HepG2 (cell line): Measurements from ENCODE around the gene BBS5. TPM values are rescaled to one million over a fixed set of nuclear protein-coding genes. Genes with fewer than 3 reads are reported as not detected.

ENCODE experiments used
- ATAC-seq: fragments of 200-7000 bp; cut with Tn5 transposase; 3 replicates; pipeline ENCODE4 v1.9.1; 2020; ENCODE audit warnings: mild to moderate bottlenecking, moderate library complexity
- BruUV-seq: library from RNA; stranded (reverse); fragments of 400-500 nt; replicated peaks from 2 replicates; lab custom pipeline; 2021; lab: Mats Ljungman, UMichigan
- CTCF ChIA-PET: fragments of 300-600 bp; formaldehyde crosslinking; extraction: SDS; loops from one replicate; lab custom pipeline; 2021; ENCODE audit warnings: low total read pairs, inconsistent platforms, low intra/inter-chr PET ratio; lab: Yijun Ruan, JAX
- POLR2A ChIA-PET: fragments of 350-600 bp; sonication (Branson Sonifier 250); formaldehyde crosslinking; loops from one replicate; lab custom pipeline; 2020; ENCODE audit warnings: antibody characterized with exemption, inconsistent platforms; lab: Yijun Ruan, JAX
- DNase-seq: peaks from one replicate; pipeline ENCODE4 v3.0.0-alpha.2; 2015; ENCODE audit warnings: low spot score
- FAIRE-seq: peaks from 3 replicates; lab custom pipeline; 2011; peaks lifted over from hg19 to GRCh38; lab: Jason Lieb, UNC
- H2AFZ ChIP-seq: one replicate; pipeline ENCODE4 v1.6.1; 2011; ENCODE audit warnings: low read length, inconsistent platforms
- H3K27ac ChIP-seq: fragments of 300-600 bp; 3 replicates; pipeline ENCODE4 v1.8.0; 2011; ENCODE audit warnings: mixed run types, mild to moderate bottlenecking, mixed read lengths, low read length, inconsistent platforms; ENCODE audit not compliant: insufficient read depth; ENCODE audit errors: extremely low read length
- H3K27me3 ChIP-seq, 2 experiments: fragments of 200-600 bp in 1 of 2; 2 replicates in 1 of 2; 3 replicates in 1 of 2; pipeline versions ENCODE4 v1.6.0 to v1.8.0; 2011; ENCODE audit warnings: low read length in 2 of 2, mild to moderate bottlenecking in 2 of 2, moderate library complexity in 2 of 2, inconsistent platforms in 1 of 2; ENCODE audit not compliant: insufficient read depth in 2 of 2, control insufficient read depth in 1 of 2
- H3K36me3 ChIP-seq, 2 experiments: fragments of 200-600 bp in 1 of 2; replicated peaks in 1 of 2; 2 replicates in 1 of 2; 3 replicates in 1 of 2; pipeline versions ENCODE4 v1.5.1 to v1.8.0; 2011; ENCODE audit warnings: low read length in 2 of 2, inconsistent platforms in 1 of 2; ENCODE audit not compliant: insufficient read depth in 2 of 2, control insufficient read depth in 1 of 2
- H3K4me1 ChIP-seq: 2 replicates; pipeline ENCODE4 v1.5.1; 2012; ENCODE audit warnings: low read length, inconsistent platforms; ENCODE audit not compliant: insufficient read depth
- H3K4me2 ChIP-seq: 2 replicates; pipeline ENCODE4 v1.6.0; 2011; ENCODE audit warnings: low read depth, low read length, inconsistent platforms
- H3K4me3 ChIP-seq, 3 experiments: fragments of 200-600 bp in 1 of 3; sonication (generic), shearing (Covaris generic) in 1 of 3; replicated peaks in 1 of 3; 2 replicates each; pipeline ENCODE4 v1.5.1; 2011 to 2016; ENCODE audit warnings: low read length in 3 of 3, inconsistent platforms in 2 of 3, low read depth in 2 of 3, mild to moderate bottlenecking in 2 of 3, control low read depth in 1 of 3, mixed read lengths in 1 of 3; ENCODE audit not compliant: insufficient read depth in 1 of 3
- H3K79me2 ChIP-seq: one replicate; pipeline ENCODE4 v1.6.1; 2011; ENCODE audit warnings: low read length, inconsistent platforms; ENCODE audit not compliant: insufficient read depth
- H3K9ac ChIP-seq: 2 replicates; pipeline ENCODE4 v1.6.0; 2011; ENCODE audit warnings: mild to moderate bottlenecking, low read depth, low read length, inconsistent platforms; ENCODE audit not compliant: insufficient read depth
- H3K9me3 ChIP-seq: 2 replicates; pipeline ENCODE4 v1.5.1; 2012; ENCODE audit warnings: mild to moderate bottlenecking, low read length
- H4K20me1 ChIP-seq: 2 replicates; pipeline ENCODE4 v1.6.0; 2011; ENCODE audit warnings: inconsistent platforms, mild to moderate bottlenecking, low read length, moderate library complexity; ENCODE audit not compliant: insufficient read depth
- AKNA ChIP-seq: sonication (generic); formaldehyde crosslinking; IDR thresholded peaks from 2 replicates; pipeline ENCODE4 v1.4.0; 2020; ENCODE audit warnings: missing genetic modification reagents, borderline replicate concordance
- CBX1 ChIP-seq: IDR thresholded peaks from one replicate; pipeline ENCODE4 v1.6.1; 2016; ENCODE audit warnings: antibody characterized with exemption, low read depth
- GTF2F1 ChIP-seq: fragments of 150-350 bp; IDR thresholded peaks from 2 replicates; pipeline ENCODE4 v1.6.1; 2014; ENCODE audit warnings: low read length
- PAF1 ChIP-seq: IDR thresholded peaks from 2 replicates; pipeline ENCODE4 v1.6.1; 2016; ENCODE audit warnings: missing genetic modification reagents, missing compliant biosample characterization
- RFX1 ChIP-seq: fragments of 450-650 bp; IDR thresholded peaks from 2 replicates; pipeline ENCODE4 v1.6.1; 2017
- RXRB ChIP-seq: IDR thresholded peaks from 2 replicates; pipeline ENCODE4 v1.6.1; 2016; ENCODE audit warnings: borderline replicate concordance, missing genetic modification reagents, missing compliant biosample characterization
- SMAD9 ChIP-seq: sonication (generic); formaldehyde crosslinking; IDR thresholded peaks from 2 replicates; pipeline ENCODE4 v1.5.1; 2020; ENCODE audit warnings: mild to moderate bottlenecking, missing genetic modification reagents
- STAG1 ChIP-seq: sonication (generic); formaldehyde crosslinking; IDR thresholded peaks from 2 replicates; pipeline ENCODE4 v1.4.0; 2020; ENCODE audit warnings: missing genetic modification reagents
- TBX2 ChIP-seq: sonication (generic); formaldehyde crosslinking; IDR thresholded peaks from 2 replicates; pipeline ENCODE4 v1.5.0; 2020; ENCODE audit warnings: missing genetic modification reagents, mild to moderate bottlenecking, borderline replicate concordance
- ZFAT ChIP-seq: sonication (generic); formaldehyde crosslinking; conservative IDR thresholded peaks from 2 replicates; pipeline ENCODE4 v1.8.1; 2023; ENCODE audit warnings: missing genetic modification reagents, inconsistent platforms
- ZFP36 ChIP-seq: fragments of 150-350 bp; IDR thresholded peaks from 2 replicates; pipeline ENCODE4 v1.6.1; 2018; ENCODE audit warnings: borderline replicate concordance, low read length, low read depth; ENCODE audit not compliant: partially characterized antibody
- ZNF207 ChIP-seq: fragments of 450-650 bp; IDR thresholded peaks from 2 replicates; pipeline ENCODE4 v1.6.1; 2016; ENCODE audit warnings: antibody characterized with exemption, borderline replicate concordance
- ZUFSP ChIP-seq: sonication (generic); formaldehyde crosslinking; IDR thresholded peaks from 2 replicates; pipeline ENCODE4 v1.9.0; 2021; ENCODE audit warnings: missing genetic modification reagents, mild to moderate bottlenecking, borderline replicate concordance
- WGBS: methylation state at CpG from one replicate; pipeline ENCODE4 v1.1.6; 2017; ENCODE audit warnings: low lambda C conversion rate; 5-methylcytosine and 5-hydroxymethylcytosine counted together
- in situ Hi-C: cut with HindIII; loops from 2 replicates; pipeline ENCODE4 v1.10.0; 2017; ENCODE audit warnings: low pct_unique_long_range_greater_than_20kb; ENCODE audit not compliant: extremely low pct_ligation_motif_present
- intact Hi-C: fragments of 100-400 bp; cut with micrococcal nuclease; formaldehyde crosslinking; loops from one replicate; pipeline ENCODE4 v1.10.0; 2022; ENCODE audit not compliant: unreplicated experiment
- polyA plus RNA-seq, 8 experiments: library from polyadenylated mRNA; depleted of rRNA in 3 of 8; stranded (reverse) in 7 of 8; unstranded in 1 of 8; fragments of >200 nt; fragmentation: Illumina TruSeq in 4 of 8; extraction: Trizol in 4 of 8; gene quantifications; 2 replicates each; pipeline versions ENCODE4 v1.2.1 to v1.2.3, GENCODE V29; 2011 to 2016; ENCODE audit warnings: low read depth in 4 of 8, missing spikeins in 1 of 8, mixed read lengths in 1 of 8; ENCODE audit not compliant: insufficient read depth in 1 of 8
- total RNA-seq, 5 experiments: library from RNA; depleted of rRNA; stranded (reverse); fragments of >200 nt; fragmentation: Illumina TruSeq; extraction: Trizol; gene quantifications; 2 replicates each; pipeline ENCODE4 v1.2.3, GENCODE V29; 2016; ENCODE audit warnings: low read depth in 1 of 5

BBS5 gene
- total and polyA plus RNA-seq, 2 of the 13 experiments (the other 11 are each of a cell fraction or from before 2014, with no cell fraction given): 1.8 to 4.5 TPM

GRCh38 chr2:169525434-169525833, 46.1 kb downstream of the BBS5 start:
- intact Hi-C loops (no loop called here), in situ Hi-C loops (loop anchor here (10.0 kb wide), 1 partner anchor 149 kb away; no protein-coding TSS in a partner anchor)
- DNase-seq (no peak), FAIRE-seq (no peak), ATAC-seq (no peak)
- peaks cover 0 to 11% of the 10 kb centered on the region in 2 experiments; a peak in 1 of 5 replicates for H3K36me3 ChIP-seq
- BruUV-seq: TSS peak; percentile 39
- H3K27me3 ChIP-seq: no peaks in the 10 kb centered on the region
- H3K79me2 ChIP-seq: no peaks in the 10 kb centered on the region
- 82% methylated on average over 2 of the region's 2 CpGs for WGBS
- TF ChIP-seq RFX1: peak; percentile 24; the same call in 1 of the 2 replicates
- TF ChIP-seq PAF1 (CRISPR knock-in tag): no peak
- no peak overlapping the region for H3K4me3 ChIP-seq
- POLR2A ChIA-PET: no interaction called here
- no peak overlapping the region for H3K27ac ChIP-seq
- no peak overlapping the region for H3K4me2 ChIP-seq
- peaks cover 19% of the 10 kb centered on the region for H3K4me1 ChIP-seq
- H2AFZ ChIP-seq: no peak overlapping the region
- no peaks in the 10 kb centered on the region for H3K9me3 ChIP-seq
- no peaks in the 10 kb centered on the region for H4K20me1 ChIP-seq
- no peak overlapping the region for H3K9ac ChIP-seq
- CTCF ChIA-PET: no interaction called here

GRCh38 chr2:169526451-169526850, 47.2 kb downstream of the BBS5 start:
- in situ Hi-C loops (loop anchor here (10.0 kb wide), 1 partner anchor 148 kb away; no protein-coding TSS in a partner anchor), intact Hi-C loops (no loop called here)
- Histone ChIP-seq H3K27me3 (no peaks in the 10 kb centered on the region), H3K9ac (no peak overlapping the region), H3K4me3 (no peak overlapping the region), H3K9me3 (no peaks in the 10 kb centered on the region), H3K36me3 (peaks cover 0 to 11% of the 10 kb centered on the region in 2 experiments; a peak in 1 of 5 replicates), H2AFZ (no peak overlapping the region), H3K4me1 (peaks cover 19% of the 10 kb centered on the region), H3K4me2 (no peak overlapping the region), H4K20me1 (no peaks in the 10 kb centered on the region), H3K79me2 (no peaks in the 10 kb centered on the region), H3K27ac (no peak overlapping the region)
- no TSS peak for BruUV-seq
- FAIRE-seq (no peak), ATAC-seq (no peak), DNase-seq (no peak)
- ChIA-PET CTCF (no interaction called here), POLR2A (no interaction called here)
- TF ChIP-seq ZFP36 (no peak), RXRB (CRISPR knock-in tag) (no peak), CBX1 (no peak), TBX2 (CRISPR knock-in tag) (no peak), ZFAT (no peak), STAG1 (no peak), ZUFSP (CRISPR knock-in tag) (no peak), ZNF207 (no peak), SMAD9 (CRISPR knock-in tag) (no peak), AKNA (no peak), GTF2F1 (no peak)
